HG03060 (cell line): ENCODE measurements around the gene GID8.
A peak's percentile ranks its signal among the peaks of the same experiment; 100 is the strongest.

Source experiments
- ATAC-seq: cut with Tn5 transposase; IDR thresholded peaks from one replicate; pipeline ENCODE4 v1.9.1; 2021; ENCODE audit warnings: low read depth, moderate number of reproducible peaks; ENCODE audit not compliant: unreplicated experiment

The GID8 gene

DNA sequence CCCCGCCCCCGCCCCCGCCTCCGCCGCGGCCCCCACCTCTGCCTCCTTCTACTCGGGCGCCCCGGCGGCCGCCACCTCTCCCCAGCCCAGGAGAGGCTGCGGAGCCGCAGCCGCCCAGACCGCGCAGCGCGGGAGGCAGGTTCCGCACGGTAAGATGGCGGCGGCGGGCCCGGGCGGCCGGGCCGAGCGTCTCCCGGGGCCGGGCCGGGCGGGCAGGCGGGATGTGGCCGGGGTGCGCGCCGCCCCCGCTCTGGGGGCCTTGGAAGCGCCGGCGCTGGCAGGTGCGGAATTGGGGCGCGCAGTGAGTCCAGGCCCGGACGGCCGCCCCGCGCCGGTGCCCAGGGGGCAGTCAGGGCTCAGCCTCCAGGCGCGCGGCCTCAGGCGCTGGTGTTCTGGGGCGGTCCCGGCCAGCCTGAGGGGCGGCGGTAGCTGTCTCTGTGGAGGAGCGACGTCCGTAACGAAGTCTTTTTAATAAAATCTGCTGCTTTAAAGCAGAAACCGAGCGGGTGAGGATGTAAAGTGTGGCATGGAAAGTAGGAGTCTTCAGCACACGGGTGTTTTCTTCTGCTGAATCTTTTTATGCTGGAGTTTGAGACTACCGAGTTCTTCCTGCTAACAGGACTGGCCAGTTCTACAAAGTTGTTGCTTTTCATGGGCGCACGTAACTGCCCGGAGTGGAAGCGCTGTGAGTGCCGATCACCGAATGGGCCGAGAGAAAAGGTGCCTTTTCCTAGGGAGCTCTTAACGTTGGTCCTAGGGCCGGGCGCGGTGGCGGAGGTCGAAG lies at the start of gene GID8:
TSS of gene GID8 (plus strand) at position 43 of the 784 bp plus-strand sequence. CDS start 3,356 bp downstream, outside the sequence.
- peak; percentile 15 for ATAC-seq

DNA sequence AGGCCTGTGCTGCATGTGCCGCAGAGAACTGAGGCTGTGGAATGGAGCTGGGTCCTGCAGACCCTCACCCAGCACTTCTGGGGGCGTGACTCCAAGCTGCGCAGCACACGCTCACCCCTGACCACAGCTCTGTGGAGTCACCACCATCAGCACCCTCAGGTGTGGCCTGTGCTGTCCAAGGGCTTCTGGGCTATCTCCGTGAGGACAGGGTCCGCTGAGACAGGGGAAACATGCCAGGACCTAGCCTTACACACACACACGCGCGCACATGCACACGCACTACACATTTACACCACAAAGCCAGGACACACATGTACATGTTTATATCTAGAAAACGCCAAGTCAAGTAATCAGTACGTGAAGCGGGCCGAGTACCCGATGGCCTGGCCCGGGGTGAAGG lies 49.5 kb upstream of the GID8 start:
- ATAC-seq, result no peak

DNA sequence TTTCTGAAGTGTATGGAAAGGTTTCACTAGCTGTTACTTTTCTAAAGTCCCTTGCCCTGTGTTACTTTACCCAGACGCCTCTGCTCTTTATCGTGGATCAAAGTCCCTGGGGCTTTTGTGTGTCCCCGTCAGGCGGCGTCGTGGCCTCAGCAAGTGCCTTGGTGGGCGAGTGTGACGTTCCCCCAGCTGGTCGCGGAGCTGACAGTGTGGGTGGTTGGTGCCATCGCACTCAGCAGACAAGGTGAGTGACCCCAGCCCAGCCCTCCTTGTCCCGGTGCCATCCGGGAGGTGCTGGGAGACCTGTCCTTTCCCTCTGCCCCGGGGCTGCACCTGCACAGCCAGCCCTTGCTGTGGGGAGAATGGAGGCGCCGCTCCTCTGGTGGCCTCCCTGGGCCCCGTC lies 49.0 kb upstream of the GID8 start:
- no peak for ATAC-seq

DNA sequence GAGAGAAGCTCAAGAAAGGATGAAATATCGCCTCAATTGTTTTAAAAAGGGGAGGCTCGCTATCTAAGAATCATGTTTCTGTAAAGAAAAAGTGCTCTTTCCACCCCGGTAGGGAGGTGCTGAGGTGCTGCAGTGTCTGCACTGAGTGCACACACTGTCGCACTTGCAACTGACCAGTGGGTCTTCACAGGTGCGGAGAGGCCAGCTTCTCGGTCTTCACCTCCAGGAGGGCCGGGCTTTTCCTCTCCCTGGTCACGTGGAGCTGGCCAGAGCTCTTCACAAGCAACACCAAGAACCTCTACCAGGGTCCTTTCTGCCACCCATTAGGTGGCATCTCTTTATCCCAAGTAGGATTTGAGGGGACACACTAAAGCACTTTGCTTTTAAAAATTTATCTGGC lies 48.5 kb upstream of the GID8 start:
- no peak for ATAC-seq

DNA sequence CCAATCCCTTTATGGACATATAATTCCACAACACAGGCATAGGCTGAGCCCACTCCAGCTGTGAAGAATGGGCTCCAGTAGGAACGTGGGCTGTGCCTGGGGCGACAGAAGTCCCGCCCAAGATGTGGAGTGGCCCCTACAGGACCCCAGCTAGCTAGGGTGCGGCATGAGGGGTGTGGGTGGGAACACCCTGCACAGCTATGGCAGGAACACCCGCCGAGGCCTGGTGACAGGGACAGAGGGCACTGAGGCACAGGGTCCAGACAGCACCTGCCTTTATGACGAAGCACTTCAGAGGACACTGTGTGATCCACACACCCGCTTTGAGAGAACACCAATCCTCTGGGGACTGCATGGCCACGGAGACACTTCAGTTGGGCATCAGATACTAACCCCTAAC lies 48.1 kb upstream of the GID8 start:
- ATAC-seq, result no peak

DNA sequence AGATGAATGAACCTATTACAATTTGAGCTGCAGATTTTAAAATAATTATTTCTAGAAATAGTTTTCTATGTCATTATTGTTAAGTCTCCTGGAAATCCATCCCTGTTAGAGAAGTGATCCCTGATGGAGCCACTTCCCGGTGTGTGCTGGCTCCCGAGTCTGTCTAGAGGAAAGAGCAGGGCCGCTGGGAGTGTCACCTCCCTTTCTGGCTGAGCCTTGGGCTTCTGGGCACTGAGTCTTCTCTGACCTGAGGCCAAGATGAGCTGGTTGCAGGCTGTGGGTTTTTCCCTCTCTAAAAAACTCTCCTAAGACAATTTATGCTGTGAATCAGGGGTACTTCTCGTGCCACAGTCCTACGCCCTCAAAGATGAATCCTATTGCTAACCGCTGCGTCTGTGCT lies 47.5 kb upstream of the GID8 start:
- no peak for ATAC-seq

DNA sequence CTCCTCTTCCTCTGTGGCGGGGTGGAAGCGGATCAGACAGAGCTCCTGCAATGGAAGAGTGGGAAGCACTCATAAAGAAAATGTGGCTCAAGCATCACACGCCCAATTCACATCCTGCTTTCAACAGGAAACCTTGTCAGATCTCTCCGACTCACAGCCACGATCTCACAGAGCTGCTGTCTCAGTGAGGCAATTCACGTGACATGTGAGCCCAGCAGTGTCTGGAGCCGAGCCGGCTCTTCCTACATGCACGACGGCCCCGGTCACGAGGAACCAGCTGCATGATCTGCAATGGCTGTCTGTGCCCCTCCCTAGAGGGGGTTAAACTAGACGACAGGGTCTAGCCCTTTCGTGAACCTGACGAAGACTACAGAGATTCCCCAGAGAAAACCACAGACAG lies 46.8 kb upstream of the GID8 start:
- no peak for ATAC-seq

DNA sequence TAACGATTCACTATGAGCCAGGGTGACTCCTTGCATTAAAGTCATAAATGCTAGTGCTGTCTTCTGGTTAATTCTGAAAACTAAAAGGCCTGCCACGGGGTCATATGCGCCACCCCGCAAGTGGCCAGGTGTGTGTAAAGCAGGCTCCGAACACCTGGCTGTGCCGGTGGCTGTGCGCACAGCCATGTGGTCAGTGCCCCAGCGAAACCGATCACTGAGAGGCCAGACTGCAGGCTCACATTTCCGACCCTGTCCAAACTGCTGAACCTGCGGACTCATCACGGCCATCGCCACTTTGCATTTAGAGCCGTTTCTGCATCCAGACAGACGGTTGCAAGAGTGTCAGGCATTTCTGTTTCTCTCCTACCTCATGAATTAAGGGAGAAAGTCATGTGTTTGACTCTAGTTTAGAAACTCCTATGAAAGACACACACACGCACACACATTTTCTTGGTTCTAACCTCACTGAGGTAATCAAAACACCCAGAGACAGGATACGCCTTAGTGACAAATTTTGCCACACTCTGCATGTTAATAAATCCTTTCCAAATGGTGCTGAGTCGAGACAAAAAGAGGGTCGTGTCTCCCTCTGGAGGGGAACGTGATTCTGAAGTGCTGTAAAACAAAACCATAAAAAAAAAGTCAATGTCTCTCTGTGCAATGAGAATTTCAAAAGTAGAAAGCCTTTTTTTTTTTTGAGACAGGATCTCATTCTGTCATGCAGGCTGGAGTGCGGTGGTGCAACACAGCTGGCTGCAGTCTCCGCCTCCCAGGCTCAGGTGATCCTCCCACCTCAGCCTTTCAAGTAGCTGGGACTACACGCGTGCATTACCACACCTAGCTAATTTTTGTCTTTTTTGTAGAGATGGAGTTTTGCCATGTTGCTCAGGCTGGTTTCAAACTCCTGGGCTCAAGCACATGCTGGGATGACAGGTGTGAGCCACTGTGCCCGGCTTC lies 45.3 kb upstream of the GID8 start:
- no peak for ATAC-seq

DNA sequence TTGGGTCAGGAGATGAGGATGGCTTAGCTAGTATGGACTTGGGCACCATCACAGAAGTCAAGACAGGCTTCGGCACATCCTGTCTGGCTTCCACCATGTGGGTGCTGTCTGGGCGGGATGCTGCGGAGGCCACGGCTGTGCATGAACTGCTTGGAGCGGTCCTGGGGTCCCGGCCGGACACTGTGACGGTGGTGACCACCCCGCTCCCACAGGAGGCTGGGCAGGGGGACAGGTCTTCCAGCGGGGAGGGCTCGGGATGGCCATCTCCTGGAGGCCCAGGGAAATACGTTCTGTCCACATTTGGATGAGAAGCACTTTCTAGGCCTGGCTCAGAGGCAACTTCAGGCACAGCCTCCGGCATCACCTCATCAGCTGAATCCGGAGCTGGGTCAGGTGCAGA lies 44.2 kb upstream of the GID8 start:
- ATAC-seq, result no peak

DNA sequence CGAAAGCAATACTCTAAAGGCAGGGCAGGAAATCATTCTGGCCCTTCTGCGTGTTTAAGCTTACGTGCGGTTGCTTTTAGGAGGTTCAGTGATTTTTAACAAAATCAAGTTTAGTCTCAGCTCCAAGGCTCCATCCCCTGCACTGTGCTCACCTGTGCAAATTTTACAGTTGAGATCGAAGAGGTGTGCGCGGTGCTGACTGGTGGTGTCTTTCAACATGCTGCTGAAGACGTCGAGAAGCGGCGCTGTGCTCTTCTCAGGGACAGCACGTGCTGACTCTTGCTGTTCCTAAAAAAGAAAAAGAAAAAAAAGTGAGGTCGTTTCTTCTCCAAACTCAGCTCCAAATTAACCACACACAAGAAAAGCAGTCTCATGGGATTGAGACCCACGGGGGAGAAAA lies 43.7 kb upstream of the GID8 start:
- no peak for ATAC-seq

DNA sequence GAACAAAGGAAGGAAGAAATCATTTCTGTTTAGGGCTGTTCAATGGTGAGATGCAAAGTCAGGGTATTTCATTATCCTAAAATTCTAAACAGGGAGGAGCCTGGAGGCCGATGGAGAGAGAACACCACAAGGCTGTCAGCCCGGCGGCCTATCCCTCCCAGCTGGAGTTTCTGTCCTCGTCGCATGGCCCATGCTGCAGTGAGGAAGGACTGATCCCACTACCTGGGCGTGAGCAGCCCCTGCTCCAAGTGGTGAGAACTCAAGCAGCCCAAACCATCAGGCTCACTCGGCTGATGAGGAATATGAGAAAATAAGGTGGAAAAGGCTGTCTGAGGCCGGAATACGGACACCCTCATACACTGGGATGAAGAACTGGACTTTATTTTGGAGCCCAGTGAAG lies 42.4 kb upstream of the GID8 start:
- ATAC-seq, result no peak

DNA sequence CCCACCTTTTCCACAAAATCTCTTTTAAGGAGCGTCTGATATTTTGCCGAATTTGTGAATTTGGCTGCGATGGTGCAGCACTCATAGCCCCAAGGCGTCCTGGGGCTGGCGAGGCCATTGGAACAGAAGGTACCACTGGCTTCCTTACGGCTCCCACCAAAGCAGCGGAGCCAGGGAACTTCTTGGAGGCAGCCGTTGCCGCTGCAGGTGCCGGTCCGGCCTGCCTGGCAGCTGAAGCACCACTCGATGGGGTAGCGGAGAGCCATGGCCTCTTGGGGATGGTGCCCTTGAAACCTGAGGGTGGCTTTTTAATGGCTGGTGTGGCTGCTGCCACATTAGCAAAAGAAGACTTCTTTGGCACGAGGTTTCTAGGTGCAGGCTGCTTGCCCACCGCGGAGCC lies 41.4 kb upstream of the GID8 start:
- no peak for ATAC-seq

DNA sequence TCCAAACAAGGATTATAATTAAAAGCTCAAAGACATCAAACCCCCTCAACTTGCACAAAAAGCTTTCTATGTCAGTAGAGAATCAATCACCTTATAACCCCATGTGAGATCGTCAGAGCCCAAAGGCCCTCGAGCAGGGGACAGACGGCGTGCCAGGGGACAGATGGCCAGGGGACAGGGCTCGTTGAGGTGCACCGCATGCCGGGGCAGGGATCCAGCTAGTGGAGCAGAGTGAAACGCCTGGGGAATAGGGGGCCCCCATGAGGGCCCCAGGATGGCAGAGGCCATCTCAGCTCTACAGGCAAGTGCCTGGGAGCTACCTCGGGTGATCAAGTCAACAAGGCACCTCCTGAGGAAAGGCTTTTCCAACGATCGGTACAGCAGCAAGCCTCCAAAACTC lies 40.3 kb upstream of the GID8 start:
- no peak for ATAC-seq

DNA sequence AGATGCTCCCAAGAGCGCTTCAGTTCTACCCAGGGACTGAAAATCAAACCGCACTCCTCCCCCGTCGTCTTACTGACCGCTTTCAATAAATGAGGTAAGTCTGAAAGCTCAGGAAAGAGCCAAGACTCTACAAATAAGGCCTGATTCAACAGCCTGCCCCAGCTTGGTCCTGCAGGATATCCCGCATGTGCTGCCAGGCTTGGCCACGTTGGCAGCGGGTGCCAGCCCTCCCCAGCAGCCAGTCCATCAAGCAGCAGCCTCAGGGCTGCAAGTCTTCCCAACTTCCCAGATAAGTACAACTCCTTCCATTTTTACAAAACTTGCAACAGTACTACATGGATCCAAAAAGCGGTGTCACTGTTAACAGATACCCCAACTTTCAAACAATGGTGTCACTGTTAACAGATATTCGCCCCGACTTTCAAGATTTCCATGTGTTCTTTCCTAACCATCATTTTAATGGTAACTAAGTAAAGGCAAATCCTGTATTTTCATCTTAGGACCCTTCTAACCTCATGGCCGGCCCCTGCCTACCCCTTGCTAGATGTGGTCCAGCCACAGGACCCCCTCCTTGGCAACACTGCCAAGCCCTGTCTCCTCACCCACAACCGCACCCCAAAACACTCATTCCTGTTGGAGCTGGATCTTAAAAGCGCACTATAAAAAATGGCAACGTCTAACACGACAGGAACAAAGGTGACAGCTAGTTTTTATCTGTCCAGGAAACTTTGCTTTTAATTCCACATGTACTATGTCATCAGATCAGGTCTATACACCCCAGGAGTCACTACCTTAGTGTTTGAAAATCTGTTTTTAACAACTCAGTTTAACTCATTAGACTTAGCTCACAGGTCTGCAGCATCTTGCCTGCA lies 39.6 kb upstream of the GID8 start:
- no peak for ATAC-seq

DNA sequence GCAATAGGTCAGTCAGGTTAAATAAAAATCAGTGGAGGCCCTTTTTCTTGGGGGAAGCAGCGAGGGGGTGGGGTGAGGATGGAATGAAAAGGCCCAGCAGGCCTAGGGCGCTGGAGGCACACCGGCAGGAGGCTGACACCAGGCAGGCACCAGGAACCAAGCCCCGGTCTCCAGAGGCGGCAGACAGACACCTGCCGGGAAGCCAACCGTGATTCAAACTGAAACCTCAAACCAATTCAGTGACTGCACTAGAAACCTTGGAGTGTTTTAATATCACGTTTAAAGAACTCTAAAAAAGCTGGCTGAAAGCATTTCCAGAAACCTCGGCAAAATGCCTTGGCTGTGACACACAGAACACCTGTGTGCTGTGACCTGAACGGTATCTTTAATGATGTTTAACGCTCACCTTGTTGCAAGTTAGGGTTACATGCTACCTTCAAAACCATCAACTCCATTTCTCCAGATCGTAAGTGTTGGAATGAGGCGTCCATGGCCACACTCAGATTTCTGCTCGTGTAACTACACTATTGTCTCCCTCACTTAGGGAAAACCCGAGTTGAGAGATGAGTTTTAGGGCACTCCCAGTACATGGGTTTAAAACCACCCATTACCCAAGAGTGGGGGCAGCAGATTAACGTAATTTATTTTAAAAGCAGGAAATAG lies 38.8 kb upstream of the GID8 start:
- no peak for ATAC-seq

DNA sequence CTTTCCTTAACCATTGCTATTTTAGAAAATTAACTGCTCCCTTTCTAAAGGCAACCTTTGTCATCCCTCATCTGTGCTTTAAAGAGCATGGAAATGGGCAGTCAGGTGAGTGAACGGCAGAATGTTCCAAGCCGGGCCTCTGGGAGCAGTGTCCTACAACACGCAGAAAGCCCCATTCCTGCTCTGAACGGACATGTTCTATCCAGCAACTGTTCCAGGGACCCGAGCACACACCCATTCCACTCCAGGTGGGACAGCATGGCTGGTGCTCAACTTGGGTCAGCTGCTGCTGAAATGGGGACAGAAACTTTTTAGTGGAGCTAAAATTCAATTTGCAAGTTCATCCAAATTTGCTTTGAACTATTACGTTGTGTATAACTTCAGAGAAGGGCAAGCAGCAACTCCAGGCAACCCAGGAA lies 38.3 kb upstream of the GID8 start:
- no peak for ATAC-seq

DNA sequence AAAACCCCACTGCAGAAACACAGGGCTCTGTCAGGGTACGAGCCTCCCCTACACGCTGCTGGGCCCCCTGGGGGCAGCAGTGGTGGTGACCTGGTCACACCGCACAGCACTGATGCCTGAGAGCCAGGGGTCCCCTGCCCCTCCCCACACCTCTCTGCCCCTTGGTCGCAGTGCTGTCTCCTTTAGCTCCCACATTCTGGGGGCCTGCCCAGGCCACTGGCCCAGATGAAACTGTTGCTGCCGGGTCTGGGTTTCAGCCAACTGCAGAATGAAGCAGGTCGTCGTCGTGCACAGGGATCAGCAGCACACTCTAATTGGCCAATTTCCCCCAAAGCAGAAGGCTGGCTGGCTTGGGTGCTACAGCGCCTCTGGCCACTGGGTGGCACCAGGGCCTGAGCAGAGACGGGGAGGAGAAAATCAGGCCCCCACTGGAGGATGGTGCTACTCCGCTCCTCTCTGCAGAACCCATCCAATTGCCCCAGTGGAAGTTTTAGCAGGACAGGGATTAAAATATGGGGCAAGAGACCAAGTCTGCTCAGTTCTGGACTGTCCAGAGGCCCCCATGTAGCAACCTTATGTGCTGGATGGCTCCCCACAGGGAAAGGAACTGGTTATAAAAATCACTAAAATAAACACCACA lies 37.8 kb upstream of the GID8 start:
- ATAC-seq, result no peak

DNA sequence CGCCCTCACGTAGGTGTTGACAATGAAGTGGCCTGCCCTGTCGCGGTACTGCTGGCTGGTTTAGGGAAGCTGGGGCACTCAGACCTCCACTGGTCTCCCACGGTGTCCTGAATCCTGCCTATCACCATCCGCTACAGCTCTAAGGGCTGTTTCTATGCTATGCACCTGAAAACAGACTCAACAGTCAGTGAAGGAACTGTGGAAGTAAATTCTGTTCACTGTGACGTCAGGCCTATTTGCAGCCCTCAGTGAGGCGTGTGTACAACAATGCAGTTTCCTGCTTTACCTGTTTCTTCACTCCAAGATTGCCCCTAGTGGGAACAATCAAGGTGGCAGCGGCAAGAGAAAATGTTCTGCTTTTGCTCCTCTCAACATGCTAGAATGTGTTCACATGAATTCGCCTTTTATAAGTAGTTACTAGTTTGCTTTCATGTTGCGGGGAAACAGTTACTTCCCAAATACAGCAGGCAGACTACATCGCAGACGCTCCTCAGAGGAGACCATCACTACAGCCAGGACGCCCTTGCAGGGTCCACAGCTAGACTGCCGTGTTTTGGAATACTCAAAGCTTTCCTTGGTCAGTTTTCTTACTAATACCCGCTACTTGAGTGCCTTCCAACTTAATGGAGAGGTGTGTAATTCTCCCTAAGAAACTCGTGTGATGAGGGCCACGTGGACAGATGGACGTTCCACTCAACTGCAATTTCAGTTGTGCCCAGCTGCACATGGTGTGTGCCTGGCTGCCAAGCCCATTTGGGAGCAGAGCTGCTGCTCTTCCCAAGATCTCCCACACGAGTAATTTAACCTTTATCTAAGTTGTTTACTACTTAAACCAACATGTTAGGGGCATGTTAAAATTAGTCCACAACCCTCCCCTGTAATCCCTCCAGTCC lies 37.0 kb upstream of the GID8 start:
- no peak for ATAC-seq

DNA sequence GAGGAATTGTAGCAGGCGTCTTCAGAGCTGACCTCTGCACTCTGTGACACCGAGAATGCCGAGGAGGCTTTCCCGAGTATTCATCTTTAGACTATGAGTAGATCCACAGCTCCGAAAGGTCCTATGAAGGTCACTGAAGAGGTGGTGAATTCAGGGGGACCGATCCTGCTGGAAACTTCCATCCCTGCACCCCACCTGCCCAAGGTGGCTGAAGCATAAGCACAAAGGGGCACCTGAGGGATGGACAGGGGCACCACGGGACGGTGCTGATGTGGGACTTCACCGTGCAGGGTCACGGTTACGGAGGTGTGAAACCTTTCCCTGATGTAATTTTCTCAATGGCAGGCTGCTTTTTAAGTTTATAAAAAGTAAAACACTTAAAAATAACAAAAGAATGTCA lies 36.1 kb upstream of the GID8 start:
- ATAC-seq, result no peak
